Measurements from ENCODE around the gene PTGDS.

The PTGDS gene

GRCh38 chr9:136974817-136975535, 2.3 kb upstream of the PTGDS start:
- DNase-seq = peak in 1 of 2 donors; percentile 28

GRCh38 chr9:136975644-136976043, 1.7 kb upstream of the PTGDS start:
- peak; percentile 26 to 51 for DNase-seq

DNA sequence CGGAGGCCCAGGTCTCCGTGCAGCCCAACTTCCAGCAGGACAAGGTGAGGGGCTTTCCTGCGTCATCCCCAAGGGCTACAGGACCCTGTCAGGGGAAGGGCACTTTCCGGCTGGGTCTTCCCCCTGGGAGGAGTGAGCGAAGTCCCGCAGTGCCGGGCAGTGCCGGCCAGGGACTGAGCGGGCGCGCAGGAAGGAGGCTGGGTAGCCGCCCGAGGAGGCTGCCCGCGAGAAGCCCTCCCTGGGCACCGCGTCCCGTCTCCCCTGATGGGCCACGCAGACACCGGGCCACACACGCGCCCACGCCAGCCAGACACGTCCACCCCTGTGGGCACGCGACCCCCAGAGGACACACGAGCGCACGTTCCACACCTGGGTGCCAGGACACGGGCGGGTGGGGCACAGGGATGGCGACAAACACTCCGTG, 357 bp downstream of the PTGDS start:
- no peak for DNase-seq

GRCh38 chr9:136978073-136978864, 965 bp downstream of the PTGDS start:
- peak; percentile 71 to 77 for DNase-seq

DNA sequence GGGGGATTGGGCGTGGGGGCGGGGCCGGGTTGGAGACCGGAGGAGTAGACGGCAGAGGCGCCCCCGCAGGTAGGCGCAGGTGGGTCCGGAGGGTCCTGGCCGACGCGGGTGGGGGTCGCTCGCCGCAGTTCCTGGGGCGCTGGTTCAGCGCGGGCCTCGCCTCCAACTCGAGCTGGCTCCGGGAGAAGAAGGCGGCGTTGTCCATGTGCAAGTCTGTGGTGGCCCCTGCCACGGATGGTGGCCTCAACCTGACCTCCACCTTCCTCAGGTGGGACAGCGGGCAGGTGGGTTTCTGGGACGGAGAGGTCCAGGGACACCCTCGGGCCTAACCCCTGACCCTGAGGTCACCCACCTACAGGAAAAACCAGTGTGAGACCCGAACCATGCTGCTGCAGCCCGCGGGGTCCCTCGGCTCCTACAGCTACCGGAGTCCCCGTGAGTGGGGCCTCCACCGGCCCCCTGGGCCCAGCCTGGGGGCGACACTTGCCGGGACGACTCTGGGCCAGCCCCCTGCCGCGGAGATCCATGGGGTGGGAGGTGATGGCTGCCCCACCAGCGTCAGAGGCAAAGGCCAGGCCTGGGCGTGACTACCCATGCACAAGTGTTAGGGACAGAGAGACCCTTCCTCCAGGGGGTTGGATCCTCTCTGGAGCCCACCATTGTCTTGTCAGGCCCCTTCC, 1.7 kb downstream of the PTGDS start:
- DNase-seq = no peak

- DNase-seq = no peak
Measured at GRCh38 chr9:136979769-136980587, 2.7 kb downstream of the PTGDS start.

- no peak for DNase-seq
Measured at GRCh38 chr9:136980669-136981478, 3.6 kb downstream of the PTGDS start.

DNA sequence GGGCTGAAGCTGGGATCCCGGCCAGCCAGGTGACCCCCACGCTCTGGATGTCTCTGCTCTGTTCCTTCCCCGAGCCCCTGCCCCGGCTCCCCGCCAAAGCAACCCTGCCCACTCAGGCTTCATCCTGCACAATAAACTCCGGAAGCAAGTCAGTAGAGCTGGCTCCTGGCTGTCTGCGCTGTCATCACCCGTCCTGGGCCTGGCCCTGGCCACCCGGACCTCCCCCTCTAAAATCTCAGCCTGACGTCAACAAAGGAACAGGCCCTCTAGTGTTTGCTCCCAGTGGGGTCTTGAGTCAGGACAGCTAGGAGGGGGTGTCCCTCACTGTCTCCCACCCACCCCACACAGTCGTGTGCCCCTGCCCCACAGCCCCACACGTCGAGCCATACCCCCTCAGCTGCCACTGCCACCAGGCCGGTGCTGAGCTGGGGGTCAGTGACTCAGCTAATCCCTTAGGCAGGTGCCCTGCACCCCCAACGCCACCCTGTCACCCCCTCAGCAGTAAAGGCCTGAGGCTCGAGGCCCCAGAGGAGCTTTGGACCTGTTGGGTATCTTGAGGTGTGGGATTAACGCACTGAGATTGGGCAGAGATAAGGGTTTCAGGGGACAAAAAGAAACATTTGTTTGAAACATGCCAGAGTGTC, 4.4 kb downstream of the PTGDS start:
- DNase-seq = no peak

GRCh38 chr9:136982232-136983051, 5.1 kb downstream of the PTGDS start, which contains the start of gene LCNL1:
TSS of gene LCNL1 (plus strand) at chr9:136982993. CDS start at chr9:136983587, 594 bp downstream.
- no peak for DNase-seq

GRCh38 chr9:136983167-136983566, 5.9 kb downstream of the PTGDS start:
- no peak for DNase-seq

- DNase-seq = no peak
Measured at GRCh38 chr9:136983656-136984314, 6.5 kb downstream of the PTGDS start.

DNA sequence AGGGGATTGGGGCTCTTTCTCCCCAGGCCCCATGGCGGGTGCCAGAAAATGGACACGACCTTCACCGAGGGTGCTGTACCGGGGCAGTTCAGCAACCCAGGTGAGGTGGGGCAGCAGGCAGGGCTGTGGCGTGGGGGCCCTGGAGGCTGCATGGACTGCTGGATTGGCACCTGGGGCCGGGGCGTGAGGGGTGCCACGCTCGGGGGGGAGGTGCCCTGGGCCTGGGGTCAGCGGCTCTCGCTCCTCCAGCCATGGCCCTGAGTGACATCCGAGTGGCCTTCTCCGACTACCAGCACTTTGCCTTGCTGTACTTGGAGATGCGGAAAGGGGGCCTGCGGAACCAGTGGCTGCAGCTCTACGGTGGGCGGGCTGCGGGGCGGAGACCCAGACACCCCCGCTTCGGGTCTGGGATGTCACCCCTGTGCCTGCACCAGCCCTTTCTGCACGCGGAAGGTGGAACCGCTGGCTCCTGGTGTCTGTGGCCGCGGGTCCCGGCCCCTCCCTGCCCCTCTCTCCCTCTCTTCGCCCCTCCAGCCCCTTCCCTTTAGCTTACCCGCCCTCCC, 7.2 kb downstream of the PTGDS start:
- DNase-seq = no peak

- DNase-seq = no peak
Measured at GRCh38 chr9:136985027-136985602, 7.8 kb downstream of the PTGDS start.

- DNase-seq = no peak
Measured at GRCh38 chr9:136985853-136986252, 8.5 kb downstream of the PTGDS start.

DNA sequence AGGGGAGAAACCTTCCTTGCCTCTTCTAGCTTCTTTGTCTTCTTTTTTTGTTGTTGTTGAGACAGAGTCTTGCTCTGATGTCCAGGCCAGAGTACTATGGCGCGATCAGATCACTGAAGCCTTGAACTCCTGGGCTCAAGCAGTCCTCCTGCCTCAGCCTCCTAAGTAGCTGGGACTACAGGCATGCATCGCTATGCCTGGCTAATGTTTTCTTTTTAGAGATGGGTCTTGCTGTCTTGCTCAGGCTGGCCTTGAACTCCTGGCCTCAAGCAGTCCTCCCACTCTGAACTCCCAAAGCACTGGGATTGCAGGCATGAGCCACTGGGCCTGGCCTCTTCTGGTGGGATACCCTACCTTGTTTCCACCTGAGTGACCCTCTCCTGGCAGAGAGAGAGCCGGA, 11.6 kb downstream of the PTGDS start:
- DNase-seq = no peak

DNA sequence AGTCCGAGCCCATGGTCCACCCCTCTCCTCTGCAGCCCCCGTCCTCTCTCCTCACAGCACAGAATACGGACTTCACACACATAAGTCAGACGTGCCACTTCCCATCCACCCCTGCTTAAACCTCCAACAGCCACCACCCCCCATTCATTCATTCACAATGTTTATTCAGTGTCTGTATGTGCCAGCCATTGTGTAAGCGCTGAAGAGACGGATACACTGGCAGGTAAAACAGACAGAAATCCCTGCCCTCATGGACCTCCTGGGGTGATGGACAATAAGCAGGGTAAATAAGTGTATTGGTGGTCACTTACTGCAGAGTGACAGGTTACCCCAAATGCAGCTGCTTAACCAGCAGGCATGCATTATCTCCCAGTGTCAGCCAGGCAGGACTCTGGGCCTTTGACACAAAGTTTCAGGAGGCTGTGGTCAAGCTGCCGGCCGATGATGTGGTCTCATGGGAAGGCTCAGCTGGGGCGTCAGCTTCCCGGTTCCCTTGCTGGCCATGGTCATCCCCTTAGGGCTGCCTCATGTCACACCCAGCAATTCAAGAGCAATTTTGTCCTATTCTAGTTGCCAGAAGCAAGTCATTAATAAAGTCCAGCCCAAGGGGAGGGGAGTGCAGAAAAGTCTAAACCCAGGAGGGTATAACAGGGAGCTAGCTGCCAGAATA, 13.1 kb downstream of the PTGDS start:
- no peak for DNase-seq

GRCh38 chr9:136991993-136992818, 14.9 kb downstream of the PTGDS start, which contains the start of gene PAXX:
TSS of gene PAXX (plus strand) at chr9:136992422. CDS start at chr9:136992444, 22 bp downstream.
- DNase-seq = peak; percentile 93 to 95
